Trophoblast cell (in vitro differentiated cells and primary cell): Measurements from ENCODE around the gene DIPK2B.

Experiments
- DNase-seq, 2 donors: peaks; one replicate each; pipeline ENCODE4 v3.0.0-alpha.2; 2016
- H2AFZ ChIP-seq: 2 replicates; pipeline ENCODE4 v1.6.1; 2013; ENCODE audit warnings: low read length, moderate library complexity, mild to moderate bottlenecking; ENCODE audit not compliant: insufficient read depth, poor library complexity
- H2AK5ac ChIP-seq: 2 replicates; pipeline ENCODE4 v1.6.1; 2013; ENCODE audit warnings: mild to moderate bottlenecking, low read length
- H2BK120ac ChIP-seq: 2 replicates; pipeline ENCODE4 v1.6.1; 2013; ENCODE audit warnings: low read length, mild to moderate bottlenecking, moderate library complexity; ENCODE audit not compliant: insufficient read depth, poor library complexity
- H2BK12ac ChIP-seq: 2 replicates; pipeline ENCODE4 v1.6.1; 2013; ENCODE audit warnings: mild to moderate bottlenecking, low read length, moderate library complexity
- H2BK5ac ChIP-seq: 2 replicates; pipeline ENCODE4 v1.6.1; 2013; ENCODE audit warnings: low read length, low read depth, moderate library complexity, mild to moderate bottlenecking; ENCODE audit not compliant: poor library complexity
- H3K14ac ChIP-seq: 2 replicates; pipeline ENCODE4 v1.6.1; 2013; ENCODE audit warnings: mild to moderate bottlenecking, low read length
- H3K18ac ChIP-seq: 2 replicates; pipeline ENCODE4 v1.6.1; 2013; ENCODE audit warnings: mild to moderate bottlenecking, low read length
- H3K23ac ChIP-seq: 2 replicates; pipeline ENCODE4 v1.6.1; 2013; ENCODE audit warnings: low read length
- H3K27ac ChIP-seq: 2 replicates; pipeline ENCODE4 v1.5.1; 2013; ENCODE audit warnings: low read depth, mild to moderate bottlenecking, inconsistent platforms, low read length, moderate library complexity
- H3K27me3 ChIP-seq: 2 replicates; pipeline ENCODE4 v1.6.1; 2013; ENCODE audit warnings: inconsistent platforms, mild to moderate bottlenecking, low read length, moderate library complexity; ENCODE audit not compliant: insufficient read depth
- H3K36me3 ChIP-seq, 2 experiments: 1 replicate in 1 of 2; 2 replicates in 1 of 2; pipeline ENCODE4 v1.6.1; 2013; ENCODE audit warnings: low read length in 2 of 2, mild to moderate bottlenecking in 2 of 2, moderate library complexity in 1 of 2; ENCODE audit not compliant: insufficient read depth in 2 of 2, control insufficient read depth in 1 of 2
- H3K4ac ChIP-seq: 2 replicates; pipeline ENCODE4 v1.6.1; 2013; ENCODE audit warnings: low read depth, mild to moderate bottlenecking, low read length, moderate library complexity
- H3K4me1 ChIP-seq, 2 experiments: 1 replicate in 1 of 2; 2 replicates in 1 of 2; pipeline ENCODE4 v1.6.1; 2013; ENCODE audit warnings: low read length in 2 of 2, mild to moderate bottlenecking in 2 of 2, moderate library complexity in 1 of 2; ENCODE audit not compliant: insufficient read depth in 2 of 2, control insufficient read depth in 1 of 2
- H3K4me2 ChIP-seq: 2 replicates; pipeline ENCODE4 v1.6.1; 2013; ENCODE audit warnings: inconsistent platforms, mild to moderate bottlenecking, low read length, moderate library complexity
- H3K4me3 ChIP-seq: 2 replicates; pipeline ENCODE4 v1.5.1; 2013; ENCODE audit warnings: mild to moderate bottlenecking, low read depth, low read length, inconsistent platforms
- H3K79me1 ChIP-seq: one replicate; pipeline ENCODE4 v1.6.1; 2013; ENCODE audit warnings: low read length
- H3K79me2 ChIP-seq: 2 replicates; pipeline ENCODE4 v1.6.1; 2013; ENCODE audit warnings: low read length, mild to moderate bottlenecking; ENCODE audit not compliant: control insufficient read depth, insufficient read depth, poor library complexity
- H3K9ac ChIP-seq: 2 replicates; pipeline ENCODE4 v1.6.1; 2013; ENCODE audit warnings: mild to moderate bottlenecking, low read length
- H3K9me3 ChIP-seq: 2 replicates; pipeline ENCODE4 v1.6.1; 2013; ENCODE audit warnings: low read depth, mild to moderate bottlenecking, control low read depth, inconsistent platforms, low read length; ENCODE audit not compliant: insufficient read depth
- H4K12ac ChIP-seq: 2 replicates; pipeline ENCODE4 v1.6.1; 2013; ENCODE audit warnings: low read depth, mild to moderate bottlenecking, low read length, moderate library complexity
- H4K8ac ChIP-seq: 2 replicates; pipeline ENCODE4 v1.6.1; 2013; ENCODE audit warnings: low read depth, mild to moderate bottlenecking, low read length, moderate library complexity
- H4K91ac ChIP-seq: one replicate; pipeline ENCODE4 v1.6.1; 2013; ENCODE audit warnings: low read depth, mild to moderate bottlenecking, low read length, moderate library complexity
- WGBS: extraction: QIAGEN DNeasy Blood & Tissue Kit; methylation state at CpG from one replicate; pipeline ENCODE4 v1.1.7; 2013; ENCODE audit warnings: missing lambda C conversion rate; ENCODE audit not compliant: insufficient read length, insufficient coverage; ENCODE audit errors: extremely low coverage; 5-methylcytosine and 5-hydroxymethylcytosine counted together

Gene DIPK2B

DNA sequence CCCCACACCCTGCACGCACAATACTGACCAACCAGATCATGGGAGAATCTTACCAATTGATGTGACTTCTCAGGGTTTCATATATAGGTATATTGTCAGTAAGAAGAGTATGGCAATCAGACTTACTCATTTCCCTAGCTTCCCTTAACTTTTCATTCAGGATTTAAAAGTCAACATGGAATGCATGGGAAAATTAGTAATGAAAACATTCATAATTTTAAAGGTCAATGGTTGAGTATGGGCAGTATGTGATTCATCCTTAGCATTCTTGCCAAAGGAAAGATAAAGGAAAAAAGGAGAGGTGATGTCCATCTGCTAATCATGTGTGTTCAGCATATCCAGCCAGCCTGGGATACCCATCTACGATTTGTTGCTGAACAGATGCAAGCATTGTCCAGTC lies 4.0 kb downstream of the DIPK2B start:
- no peak for DNase-seq
- Histone ChIP-seq H4K12ac (no peak overlapping the region), H3K79me2 (no peaks in the 10 kb centered on the region), H2BK12ac (no peak overlapping the region), H3K9me3 (no peaks in the 10 kb centered on the region), H2AK5ac (no peak overlapping the region), H3K4ac (no peak overlapping the region), H3K4me1 (no peaks in the 10 kb centered on the region), H3K4me2 (no peak overlapping the region), H4K8ac (no peak overlapping the region), H3K36me3 (no peaks in the 10 kb centered on the region), H3K4me3 (no peak overlapping the region), H2AFZ (no peak overlapping the region), H3K27me3 (no peaks in the 10 kb centered on the region), H3K14ac (no peak overlapping the region), H3K18ac (no peak overlapping the region), H3K27ac (no peak overlapping the region), H2BK5ac (no peak overlapping the region), H4K91ac (no peak overlapping the region), H3K23ac (no peak overlapping the region), H3K79me1 (no peaks in the 10 kb centered on the region), H2BK120ac (no peak overlapping the region), H3K9ac (no peak overlapping the region)
- WGBS, result no CpG with 5 or more reads among the region's 2 CpGs

DNA sequence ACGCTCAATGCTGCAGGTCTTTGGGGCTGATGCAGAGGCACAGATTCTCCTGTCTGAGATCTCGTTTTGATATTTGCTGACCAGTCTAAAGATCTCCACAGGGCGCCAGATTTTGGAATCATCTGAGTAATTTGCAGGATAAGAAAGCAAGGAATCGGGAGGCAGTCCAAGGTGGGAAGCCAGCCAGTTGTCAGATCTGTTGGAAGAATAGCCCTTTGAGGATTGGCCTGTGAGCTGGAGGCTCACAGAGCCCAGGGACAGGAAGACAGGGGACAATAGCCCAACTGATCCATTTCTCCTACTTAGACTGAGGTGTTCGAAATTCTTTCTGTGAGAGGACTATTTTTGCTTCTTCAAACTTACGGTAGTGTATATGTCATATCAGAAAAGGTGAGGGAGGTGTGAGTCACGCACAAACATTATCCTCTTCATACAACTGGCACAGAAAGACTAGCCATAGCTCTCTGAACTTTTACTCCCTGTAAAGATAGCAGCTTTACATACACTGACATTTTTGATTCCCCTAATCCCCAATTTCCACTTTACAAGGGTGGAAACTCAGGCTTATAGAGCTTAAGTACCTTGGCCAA lies 8.8 kb downstream of the DIPK2B start:
- DNase-seq, result no peak
- WGBS, result no CpG with 5 or more reads among the region's 7 CpGs
- Histone ChIP-seq H3K4me3 (no peak overlapping the region), H3K4ac (no peak overlapping the region), H4K12ac (no peak overlapping the region), H3K14ac (no peak overlapping the region), H3K23ac (no peak overlapping the region), H2BK12ac (no peak overlapping the region), H4K91ac (no peak overlapping the region), H3K9me3 (no peaks in the 10 kb centered on the region), H3K4me2 (no peak overlapping the region), H4K8ac (no peak overlapping the region), H2AK5ac (no peak overlapping the region), H2AFZ (no peak overlapping the region), H3K4me1 (no peaks in the 10 kb centered on the region), H3K9ac (no peak overlapping the region), H3K18ac (no peak overlapping the region), H3K27me3 (no peaks in the 10 kb centered on the region), H2BK120ac (no peak overlapping the region), H3K79me1 (no peaks in the 10 kb centered on the region), H3K36me3 (no peaks in the 10 kb centered on the region), H2BK5ac (no peak overlapping the region), H3K27ac (no peak overlapping the region), H3K79me2 (no peaks in the 10 kb centered on the region)

DNA sequence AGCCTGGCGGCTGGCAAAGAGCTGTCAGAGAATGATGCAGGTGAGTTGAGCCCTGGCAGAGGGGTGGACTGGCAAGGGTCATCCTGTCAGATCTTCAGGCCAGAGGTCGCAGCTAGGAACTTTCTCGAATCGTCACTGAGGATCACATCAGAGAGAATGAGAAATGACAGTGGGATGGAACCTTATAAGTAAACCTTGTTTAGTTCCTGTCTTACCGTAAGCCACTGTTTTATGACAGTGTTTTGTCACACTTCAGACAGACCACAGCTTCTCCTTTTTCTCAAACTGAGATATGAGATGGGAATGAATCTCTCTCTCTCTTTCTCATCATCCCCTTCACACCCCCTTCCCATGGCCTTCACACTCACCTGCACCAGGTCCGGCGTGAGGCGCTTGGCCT lies 9.3 kb downstream of the DIPK2B start:
- no peak overlapping the region for H4K8ac ChIP-seq
- no peak for DNase-seq
- H3K79me1 ChIP-seq, result no peaks in the 10 kb centered on the region
- H3K4me2 ChIP-seq, result no peak overlapping the region
- H3K9me3 ChIP-seq, result no peaks in the 10 kb centered on the region
- no CpG with 5 or more reads among the region's 8 CpGs for WGBS
- no peak overlapping the region for H3K4me3 ChIP-seq
- H3K18ac ChIP-seq, result no peak overlapping the region
- H3K27me3 ChIP-seq, result no peaks in the 10 kb centered on the region
- H2BK5ac ChIP-seq, result no peak overlapping the region
- no peak overlapping the region for H2BK120ac ChIP-seq
- H3K23ac ChIP-seq, result no peak overlapping the region
- no peak overlapping the region for H4K12ac ChIP-seq
- no peak overlapping the region for H3K4ac ChIP-seq
- H4K91ac ChIP-seq, result no peak overlapping the region
- H3K79me2 ChIP-seq, result no peaks in the 10 kb centered on the region
- no peak overlapping the region for H2BK12ac ChIP-seq
- H3K36me3 ChIP-seq, result no peaks in the 10 kb centered on the region
- no peak overlapping the region for H2AFZ ChIP-seq
- H3K4me1 ChIP-seq, result no peaks in the 10 kb centered on the region
- H3K14ac ChIP-seq, result no peak overlapping the region
- H3K27ac ChIP-seq, result no peak overlapping the region
- H2AK5ac ChIP-seq, result no peak overlapping the region
- no peak overlapping the region for H3K9ac ChIP-seq

DNA sequence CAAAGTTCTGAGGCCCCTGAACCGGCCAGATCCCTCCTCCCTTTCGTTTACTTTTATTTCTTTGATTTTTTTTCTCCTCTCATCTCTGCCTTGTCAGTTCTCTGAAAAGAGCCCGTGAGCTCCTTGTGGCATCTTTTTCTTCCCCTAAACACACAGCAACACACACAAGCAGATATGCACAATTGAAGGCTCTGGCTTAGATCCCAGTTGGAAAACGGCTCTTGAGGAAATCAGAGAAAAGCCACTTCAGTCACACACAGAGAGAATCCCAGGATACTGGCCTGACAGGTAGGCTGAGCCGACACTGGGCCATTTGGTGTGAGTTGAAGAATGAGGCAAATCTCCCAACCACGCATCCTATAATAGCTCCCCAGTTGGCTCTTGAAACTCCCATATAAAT lies 12.9 kb downstream of the DIPK2B start:
- H2BK5ac ChIP-seq, result no peak overlapping the region
- H4K8ac ChIP-seq, result no peak overlapping the region
- no peak overlapping the region for H3K18ac ChIP-seq
- H3K4me2 ChIP-seq, result no peak overlapping the region
- no peaks in the 10 kb centered on the region for H3K9me3 ChIP-seq
- H4K12ac ChIP-seq, result no peak overlapping the region
- H3K14ac ChIP-seq, result no peak overlapping the region
- H3K4me1 ChIP-seq, result no peaks in the 10 kb centered on the region
- no peak overlapping the region for H3K9ac ChIP-seq
- no peak overlapping the region for H2BK12ac ChIP-seq
- no peak overlapping the region for H2BK120ac ChIP-seq
- no peak overlapping the region for H3K27ac ChIP-seq
- H3K79me1 ChIP-seq, result no peaks in the 10 kb centered on the region
- no CpG with 5 or more reads among the region's 6 CpGs for WGBS
- H3K23ac ChIP-seq, result no peak overlapping the region
- no peak for DNase-seq
- no peak overlapping the region for H3K4me3 ChIP-seq
- no peaks in the 10 kb centered on the region for H3K36me3 ChIP-seq
- no peak overlapping the region for H3K4ac ChIP-seq
- H4K91ac ChIP-seq, result no peak overlapping the region
- no peak overlapping the region for H2AFZ ChIP-seq
- no peaks in the 10 kb centered on the region for H3K27me3 ChIP-seq
- no peaks in the 10 kb centered on the region for H3K79me2 ChIP-seq
- H2AK5ac ChIP-seq, result no peak overlapping the region
